Tongue (tissue), 2 donors: ENCODE data around the gene MAPK1. TPM values are rescaled to one million over a fixed set of nuclear protein-coding genes. Genes with fewer than 3 reads are reported as not detected.
"Not testable (repeated sequence)": the region's sequence is repeated elsewhere in the genome, so short reads cannot be mapped to it uniquely, and the experiment has no call there.

Source experiments
- DNase-seq: peaks from one replicate; pipeline ENCODE4 v3.0.0-alpha.2; 2015
- total RNA-seq: library from RNA; depleted of rRNA; stranded (reverse); fragments of >200 nt; gene quantifications from one replicate; pipeline ENCODE4 v1.2.3, GENCODE V29; 2014

The MAPK1 gene
- total RNA-seq, 1 donor from 2014 or later = 88.3 TPM

DNA sequence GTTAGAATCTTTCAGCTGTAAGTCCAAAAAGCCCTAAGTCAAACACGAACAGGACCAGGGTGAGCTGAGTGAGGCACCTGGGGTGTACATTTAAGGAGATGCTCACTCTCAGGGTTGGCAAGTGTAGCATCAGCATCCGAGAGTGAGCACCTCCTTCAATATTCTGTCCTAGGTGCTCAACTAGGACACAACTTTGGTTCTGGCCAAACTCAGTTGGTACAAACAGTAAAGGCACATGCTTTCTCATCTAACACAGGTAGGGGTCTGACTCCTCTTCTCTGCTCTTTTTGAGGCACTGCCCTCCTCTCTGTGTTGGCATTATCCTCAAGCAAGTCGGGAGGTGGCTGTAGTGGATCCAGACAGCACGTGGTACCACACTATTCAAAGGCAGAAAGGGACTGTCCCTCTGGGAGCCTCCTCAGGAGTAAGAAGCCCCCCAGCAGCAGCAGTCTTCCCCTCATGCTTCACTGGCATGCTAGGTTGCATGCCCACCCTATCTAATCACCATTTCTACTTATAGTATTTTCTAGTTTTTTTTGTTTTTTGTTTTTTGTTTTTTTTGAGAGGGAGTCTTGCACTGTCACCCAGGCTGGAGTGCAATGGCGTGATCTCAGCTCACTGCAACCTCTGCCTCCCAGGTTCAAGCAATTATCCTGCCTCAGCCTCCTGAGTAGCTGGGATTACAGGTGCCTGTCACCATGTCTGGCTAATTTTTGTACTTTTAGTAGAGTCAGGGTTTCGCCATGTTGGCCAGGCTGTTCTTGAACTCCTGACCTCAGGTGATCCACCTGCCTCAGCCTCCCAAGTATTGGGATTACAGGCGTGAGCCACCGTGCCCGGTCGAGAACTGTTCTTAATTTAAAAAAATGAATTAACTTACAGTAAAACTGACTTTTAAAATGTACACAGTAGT, 14.7 kb upstream of the MAPK1 start:
- no peak for DNase-seq

DNA sequence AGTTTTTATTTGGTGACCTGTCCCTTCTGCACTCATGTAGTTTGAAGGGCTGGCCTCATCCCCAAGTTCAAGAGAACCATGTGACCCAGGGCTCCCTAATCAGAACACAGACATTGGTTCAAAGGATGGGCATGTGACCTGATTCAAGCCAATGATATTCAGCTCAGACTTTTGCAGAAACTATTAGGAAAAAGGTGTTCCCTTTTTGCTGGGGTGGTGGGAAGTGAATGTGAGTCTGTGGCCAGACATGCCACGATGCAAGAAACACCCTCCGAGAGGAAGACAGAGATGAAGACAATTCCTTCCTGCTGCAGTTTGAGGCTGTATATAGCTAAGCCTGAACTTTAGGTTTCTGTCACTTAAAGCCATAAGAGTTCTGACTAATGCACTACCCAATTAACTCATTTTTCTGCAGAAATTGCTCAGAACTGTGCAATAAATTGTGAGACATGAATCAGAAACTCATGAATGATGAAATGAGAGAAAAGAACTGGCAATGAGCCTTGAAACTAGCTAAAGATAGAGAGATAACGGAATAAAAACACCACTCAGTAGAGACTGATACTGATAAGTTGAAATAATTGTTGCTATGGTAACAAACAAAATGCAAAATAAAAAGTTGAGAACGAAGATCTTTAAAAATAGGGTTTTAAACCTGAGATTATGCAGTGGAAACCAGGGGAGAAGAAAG, 9.2 kb upstream of the MAPK1 start:
- DNase-seq = no peak

DNA sequence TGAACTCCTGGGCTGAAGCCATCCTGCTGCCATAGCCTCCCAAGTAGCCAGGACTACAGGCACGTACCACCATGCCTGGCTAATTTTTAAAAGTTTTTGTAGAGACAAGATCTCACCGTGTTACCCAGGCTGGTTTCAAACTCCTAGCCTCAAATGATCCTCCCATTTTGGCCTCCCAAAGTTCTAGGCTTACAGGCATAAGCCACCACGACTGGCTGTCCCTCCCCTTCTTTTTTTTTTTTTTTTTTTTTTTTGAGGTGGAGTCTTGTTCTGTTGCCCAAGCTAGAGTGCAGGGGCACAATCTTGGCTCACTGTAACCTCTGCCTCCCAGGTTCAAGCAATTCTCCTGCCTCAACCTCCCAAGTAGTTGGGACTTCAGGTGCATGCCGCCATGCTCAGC, 7.5 kb upstream of the MAPK1 start:
- not testable (repeated sequence) for DNase-seq

DNA sequence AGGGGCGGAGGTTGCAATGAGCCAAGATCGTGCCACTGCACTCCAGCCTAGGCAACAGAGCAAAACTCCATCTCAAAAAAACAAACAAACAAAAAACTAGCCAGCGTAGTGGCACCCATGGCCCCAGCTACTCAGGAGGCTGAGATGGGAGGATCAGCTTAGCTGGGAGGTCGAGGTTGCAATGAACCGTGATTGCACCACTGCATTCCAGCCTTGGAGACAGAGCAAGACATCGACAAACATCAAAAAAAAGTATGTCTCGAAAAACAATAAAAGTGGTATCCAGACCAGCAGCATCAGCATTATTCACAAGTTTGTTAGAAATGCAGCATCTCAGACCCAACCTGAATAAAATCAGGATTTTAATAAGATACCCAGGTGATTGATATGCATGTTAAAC, 6.2 kb upstream of the MAPK1 start:
- DNase-seq = no peak

DNA sequence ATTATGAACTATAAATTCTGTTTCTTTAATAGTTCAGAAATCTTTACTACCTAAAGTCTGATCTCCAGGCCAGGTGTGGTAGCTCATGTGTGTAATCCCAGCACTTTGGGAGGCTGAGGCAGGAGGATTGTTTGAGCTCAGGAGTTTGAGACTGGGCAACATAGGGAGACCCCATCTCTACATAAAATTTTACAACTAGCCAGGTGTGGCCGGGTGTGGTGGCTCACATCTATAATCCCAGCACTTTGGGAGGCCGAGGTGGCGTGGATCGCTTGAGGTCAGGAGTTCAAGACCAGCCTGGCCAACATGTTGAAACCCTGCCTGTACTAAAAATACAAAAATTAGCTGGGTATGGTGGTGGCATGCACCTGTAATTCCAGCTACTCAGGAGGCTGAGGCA, 5.3 kb upstream of the MAPK1 start:
- not testable (repeated sequence) for DNase-seq

DNA sequence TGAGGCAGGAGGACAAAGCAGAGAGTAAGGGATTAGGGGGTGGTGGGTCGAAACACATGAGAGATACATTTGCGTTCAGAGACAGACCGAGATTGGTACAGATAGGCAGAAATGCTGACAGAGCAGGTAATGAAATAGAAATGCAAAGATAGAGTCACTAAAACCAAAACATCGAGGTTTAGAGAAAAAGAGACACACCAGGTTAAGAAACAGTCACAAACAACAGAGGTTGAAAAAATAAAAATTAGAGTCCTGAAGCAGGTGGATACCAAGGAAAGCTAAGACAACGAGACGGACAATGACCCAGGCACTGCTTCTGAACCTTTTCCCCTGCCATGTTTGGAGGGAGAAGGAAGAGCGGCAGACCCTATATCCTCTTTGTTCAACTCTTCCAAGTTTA, 1.2 kb upstream of the MAPK1 start:
- no peak for DNase-seq

DNA sequence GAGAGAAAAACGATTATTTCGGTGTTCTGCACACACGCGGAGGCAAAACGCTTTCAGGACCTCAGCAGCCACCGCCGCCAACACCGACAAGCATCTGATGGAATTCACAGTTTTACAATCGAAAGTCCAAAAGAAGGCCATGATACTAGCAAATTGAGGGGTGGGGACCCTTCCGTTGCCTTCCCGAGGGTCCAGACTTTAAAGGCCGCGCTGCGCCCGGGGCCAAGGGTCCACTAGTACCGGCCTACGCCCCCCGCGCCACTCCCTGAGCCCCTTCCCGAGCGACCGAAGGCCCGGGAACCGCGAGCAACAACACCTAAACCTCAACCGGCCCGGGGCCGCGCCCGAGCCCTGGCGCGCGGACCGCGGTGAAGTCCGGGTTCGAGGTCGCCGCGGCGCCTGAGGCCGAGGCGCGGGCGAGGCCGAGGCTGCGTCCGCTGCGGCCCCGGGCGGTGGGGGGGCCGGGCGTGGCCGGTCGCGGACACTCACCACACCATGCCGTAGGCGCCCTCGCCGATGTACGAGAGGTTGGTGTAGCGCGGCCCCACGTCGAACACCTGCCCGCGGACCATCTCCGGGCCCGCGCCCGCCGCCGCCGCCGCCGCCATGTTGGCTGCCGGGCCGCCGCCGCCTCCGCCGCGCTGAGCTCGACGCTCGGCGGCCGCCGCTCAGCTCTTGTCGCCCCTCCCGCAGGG, 465 bp downstream of the MAPK1 start:
- DNase-seq = peak; percentile 49

DNA sequence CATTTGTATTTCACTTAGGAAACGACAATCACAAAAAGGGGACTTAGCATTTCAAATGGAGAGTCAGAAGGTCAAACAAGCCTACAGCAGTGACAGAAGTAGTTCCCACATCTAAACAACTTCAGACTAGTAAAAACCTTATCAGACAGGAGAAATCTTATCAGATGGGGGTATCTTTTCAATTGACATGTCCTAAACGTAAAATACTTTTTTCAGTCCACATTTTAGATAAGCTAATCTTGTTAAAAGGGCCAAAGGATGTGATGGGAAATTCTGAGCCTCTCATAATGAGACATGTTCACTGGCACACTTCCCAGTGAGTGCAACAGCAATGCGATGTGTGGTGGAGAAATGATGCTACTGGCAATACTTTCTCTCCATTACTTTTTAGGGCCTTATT, 2.4 kb downstream of the MAPK1 start:
- DNase-seq = peak; percentile 68

DNA sequence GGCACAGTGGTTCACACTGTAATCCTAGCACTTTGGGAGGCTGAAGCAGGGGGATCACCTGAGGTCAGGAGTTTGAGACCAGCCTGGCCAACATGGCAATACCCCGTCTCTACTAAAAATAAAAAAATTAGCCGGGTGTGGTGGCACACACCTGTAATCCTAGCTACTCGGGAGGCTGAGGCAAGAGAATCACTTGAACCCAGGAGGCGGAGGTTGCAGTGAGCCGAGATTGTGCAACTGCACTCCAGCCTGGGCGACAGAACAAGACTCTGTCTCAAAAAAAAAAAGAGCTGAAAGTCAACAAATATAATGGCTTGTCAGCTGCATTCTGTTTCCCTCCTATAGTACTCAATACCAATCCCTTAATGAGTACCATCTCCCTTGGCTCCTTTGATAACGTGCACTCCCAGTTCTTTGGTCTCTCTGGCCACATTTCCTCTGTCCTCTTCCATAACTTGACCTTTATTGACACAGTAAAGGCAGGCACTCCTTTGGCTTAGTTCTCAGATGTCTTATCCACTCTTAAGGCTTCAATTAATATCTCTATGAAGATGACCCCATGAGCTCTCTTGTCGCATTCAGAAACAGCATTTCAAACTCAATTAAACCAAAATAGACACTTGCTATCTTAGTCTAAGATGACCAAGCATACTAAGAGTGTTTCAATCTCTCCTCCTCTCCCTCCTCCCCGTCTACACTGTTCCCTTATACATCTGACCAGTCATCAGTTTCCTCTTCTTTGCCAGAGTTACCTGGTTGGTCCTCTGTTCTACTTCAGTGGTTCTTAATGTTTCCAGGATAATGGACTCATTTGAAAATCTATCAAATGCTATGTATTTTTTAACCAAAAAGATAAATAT, 4.8 kb downstream of the MAPK1 start:
- DNase-seq = no peak

DNA sequence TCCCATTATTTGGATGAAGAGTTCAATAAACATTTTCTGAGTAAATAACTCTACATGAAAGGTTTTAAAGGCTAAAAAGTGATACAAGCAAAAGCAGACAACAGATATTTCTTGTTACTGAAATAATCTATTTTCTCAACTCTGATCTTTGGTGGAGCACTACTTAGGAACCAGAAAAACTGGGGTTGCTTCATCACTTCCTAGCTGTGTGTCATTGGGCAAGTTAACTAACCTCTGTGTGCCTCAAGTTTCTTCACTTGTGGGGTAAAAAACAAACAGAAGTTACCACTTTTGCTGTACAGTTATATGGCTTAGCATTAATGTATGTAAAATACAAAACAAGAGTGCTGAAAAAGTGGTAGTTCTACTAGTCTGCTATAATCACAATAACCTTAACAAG, 5.6 kb downstream of the MAPK1 start:
- DNase-seq = no peak

DNA sequence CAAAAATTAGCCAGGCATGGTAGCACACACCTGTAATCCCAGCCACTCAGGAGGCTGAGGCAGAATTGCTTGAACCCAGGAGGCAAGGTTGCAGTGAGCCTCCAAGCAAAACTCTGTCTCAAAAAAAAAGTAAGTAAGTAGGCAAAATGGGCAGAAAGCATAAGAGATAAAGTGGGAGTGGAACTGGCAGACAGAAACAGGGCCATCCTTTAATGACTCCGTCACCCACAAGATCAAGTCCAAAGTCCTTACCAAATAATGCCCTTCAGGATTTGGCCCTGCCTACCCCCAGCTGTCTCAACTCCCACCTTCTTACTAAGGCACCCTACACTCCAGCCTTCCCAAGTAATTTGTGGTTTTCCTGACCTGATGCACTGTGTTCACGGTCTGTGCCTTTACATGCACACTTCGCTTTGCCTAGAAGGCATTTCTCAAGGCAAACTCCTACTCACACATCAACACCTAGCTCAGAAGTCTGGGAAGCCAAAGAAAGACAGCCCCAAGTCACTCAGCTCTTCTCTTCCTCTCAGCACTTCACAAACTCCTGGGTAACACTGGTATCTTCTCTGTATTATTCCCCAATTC, 6.1 kb downstream of the MAPK1 start:
- no peak for DNase-seq

DNA sequence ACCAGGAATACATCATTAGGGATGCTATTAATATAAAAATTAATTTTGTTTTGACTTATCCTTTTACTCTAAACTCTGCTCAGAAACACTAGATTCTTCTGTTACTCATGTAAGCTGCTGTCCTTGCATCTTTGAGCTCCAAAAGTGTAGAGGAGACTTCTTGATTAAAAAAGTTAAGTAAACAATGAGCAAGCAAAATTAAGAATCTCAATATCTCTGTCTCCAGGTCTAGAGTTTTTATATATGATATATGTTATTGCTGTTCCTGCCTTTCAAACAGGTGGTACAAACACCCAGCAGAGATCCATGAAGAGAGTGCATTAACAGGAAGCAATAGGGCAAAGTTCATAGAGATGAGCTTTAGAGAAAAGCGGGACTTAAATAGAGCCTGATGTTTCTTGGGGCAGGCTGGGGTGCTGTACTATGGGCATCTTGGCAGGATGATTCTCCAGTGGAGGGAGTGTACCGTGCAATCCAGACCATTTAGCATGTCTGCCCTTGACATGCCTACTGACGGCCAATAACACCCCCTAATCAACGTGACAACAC, 6.9 kb downstream of the MAPK1 start:
- no peak for DNase-seq

DNA sequence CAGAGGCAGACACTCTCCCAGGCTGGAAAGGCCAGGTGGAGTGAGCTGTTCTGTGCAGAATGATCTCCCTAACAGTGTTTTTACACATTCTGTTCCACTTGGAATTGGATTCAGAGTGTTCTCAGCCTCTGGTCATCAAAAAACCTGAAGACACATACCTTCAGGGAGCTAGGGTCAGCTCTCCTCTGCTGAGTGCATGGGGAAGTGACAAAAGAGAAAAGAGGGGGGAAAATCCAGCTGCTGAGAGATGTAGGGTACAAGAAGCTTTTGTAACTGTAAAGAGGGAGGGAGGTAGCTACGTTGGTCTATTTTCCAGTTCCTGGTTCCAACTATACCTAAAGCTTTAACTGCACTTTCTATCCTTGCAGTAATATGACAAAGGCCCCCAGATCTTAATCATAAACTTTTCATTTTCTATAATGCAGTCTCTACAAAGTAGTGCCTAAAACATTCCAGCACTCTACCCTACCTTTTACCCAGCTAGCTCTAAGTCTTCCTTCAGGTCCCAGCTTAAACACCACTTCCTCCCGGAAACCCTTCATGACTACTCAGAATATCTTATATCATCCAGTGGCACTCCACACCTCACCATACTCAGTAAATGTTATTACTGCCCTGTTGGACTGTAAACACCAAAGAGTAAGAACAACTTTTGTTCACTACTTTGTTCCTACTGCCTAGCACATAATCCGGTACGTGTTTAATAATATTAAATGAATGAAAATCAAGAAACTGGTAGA, 9.2 kb downstream of the MAPK1 start:
- no peak for DNase-seq

DNA sequence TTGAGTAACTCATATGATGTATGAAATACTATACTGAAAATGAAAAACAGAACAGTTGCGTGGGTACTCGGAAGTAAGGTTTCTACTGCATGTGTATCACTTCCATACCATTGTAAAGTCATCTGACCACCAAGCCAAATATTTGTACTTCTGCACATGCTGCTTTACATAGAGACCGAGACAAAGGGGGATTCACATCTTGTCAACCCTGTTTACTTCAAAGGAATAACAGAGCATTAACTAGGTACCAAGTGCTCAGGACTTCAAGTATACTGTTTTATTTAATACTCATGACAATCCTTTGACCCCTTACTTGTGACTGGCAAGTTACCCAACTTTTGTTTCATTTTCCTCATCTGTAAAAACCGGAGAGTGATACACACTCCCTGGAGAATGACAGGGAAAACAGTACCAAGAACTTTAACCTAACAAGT, 9.9 kb downstream of the MAPK1 start:
- no peak for DNase-seq

DNA sequence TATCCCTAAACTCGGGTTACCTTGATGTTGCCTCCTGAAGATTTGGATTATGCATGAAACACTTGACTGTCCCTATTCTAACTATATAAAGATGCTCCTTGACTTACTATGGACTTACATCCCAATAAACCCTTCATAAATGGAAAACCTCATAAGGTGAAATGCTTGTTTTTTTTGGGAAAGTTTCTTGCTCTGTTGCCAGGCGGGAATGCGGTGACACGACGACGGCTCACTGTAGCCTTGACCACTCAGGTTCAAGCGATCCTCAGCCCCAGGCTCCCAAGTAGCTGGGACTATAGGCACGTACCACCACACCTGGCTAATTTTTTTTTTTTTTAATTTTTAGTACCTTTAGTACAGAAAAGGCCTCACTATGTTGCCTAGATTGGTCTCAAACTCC, 10.6 kb downstream of the MAPK1 start:
- no peak for DNase-seq

DNA sequence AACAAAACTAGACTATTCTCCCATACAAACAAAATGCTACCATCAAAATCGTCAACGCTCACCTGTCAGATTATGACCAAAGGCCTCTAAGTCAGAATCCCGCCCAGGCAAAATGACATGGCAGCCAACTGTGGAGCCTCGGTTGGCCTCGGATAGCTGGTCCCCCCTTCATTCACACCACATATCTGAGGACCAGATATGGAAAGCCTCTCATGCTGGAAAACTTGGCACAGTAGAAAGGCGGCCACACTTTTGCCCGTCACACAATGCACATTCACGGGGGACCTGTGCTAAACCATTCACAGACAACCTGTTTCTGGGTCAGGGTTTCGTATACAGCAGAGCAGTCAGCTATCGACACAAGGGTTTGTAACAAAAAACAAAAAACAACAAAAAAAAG, 11.2 kb downstream of the MAPK1 start:
- no peak for DNase-seq

DNA sequence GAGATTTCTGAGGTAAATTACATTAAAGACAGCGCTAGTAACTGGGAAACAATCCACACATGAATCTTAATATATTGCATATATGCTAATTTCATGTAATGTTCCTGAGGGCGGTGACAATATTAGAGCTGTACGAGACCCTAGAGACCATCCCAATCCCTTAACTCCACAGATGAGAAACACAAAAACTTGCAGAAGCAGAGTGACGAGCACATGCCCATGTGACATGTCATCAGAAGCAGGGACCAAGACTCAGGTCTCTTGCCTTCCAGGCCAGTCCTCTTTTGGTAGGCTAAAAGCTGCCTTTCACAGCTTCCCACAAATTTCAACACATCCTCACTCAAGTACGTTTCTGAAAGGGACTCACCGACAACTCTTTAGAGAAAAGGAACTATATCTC, 11.8 kb downstream of the MAPK1 start:
- DNase-seq = no peak

DNA sequence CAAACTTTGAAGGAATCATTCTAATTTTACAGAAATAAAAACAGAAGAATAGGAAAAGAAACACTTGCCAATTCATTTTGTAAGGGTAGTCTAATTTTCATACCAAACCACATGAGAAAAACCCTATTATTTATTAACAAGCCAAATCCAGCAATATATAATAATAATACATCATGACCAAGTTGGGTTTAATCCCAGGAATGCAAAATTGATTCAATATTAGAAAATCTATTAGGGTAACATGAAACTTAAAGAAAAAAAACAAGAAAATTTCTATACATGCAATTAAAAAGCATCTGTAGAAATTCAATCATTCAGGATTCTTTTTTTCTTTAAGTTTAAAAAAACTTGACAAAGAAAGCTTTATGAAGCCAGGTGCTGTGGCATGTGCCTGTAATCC, 16.8 kb downstream of the MAPK1 start:
- no peak for DNase-seq

DNA sequence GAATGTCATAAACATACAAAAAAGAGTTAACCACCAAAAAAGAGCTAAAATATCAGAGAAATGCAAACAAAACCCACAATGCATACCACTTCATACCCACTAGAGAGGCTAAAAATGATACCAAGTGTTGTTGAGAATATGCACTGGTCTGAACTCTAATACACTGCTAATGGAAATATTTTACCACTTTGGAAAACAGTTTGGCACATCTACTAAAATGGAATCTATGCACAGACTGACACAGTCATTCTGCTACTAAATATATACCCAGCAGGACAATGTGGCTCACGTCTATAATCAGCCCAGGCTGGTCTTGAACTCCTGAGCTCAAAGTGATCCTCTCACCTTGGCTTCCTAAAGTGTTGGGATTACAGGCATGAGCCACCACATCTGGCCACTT, 18.0 kb downstream of the MAPK1 start:
- DNase-seq = no peak

DNA sequence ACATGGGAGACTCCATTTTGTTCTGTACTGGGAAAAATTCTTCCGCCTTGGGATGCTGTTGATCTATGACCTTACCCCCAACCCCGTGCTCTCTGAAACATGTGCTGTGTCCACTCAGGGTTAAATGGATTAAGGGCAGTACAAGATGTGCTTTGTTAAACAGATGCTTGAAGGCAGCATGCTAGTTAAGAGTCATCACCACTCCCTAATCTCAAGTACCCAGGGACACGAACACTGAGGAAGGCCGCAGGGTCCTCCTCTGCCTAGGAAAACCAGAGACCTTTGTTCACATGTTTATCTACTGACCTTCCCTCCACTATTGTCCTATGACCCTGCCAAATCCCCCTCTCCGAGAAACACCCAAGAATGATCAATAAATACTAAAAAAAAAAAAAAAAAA, 19.4 kb downstream of the MAPK1 start:
- not testable (repeated sequence) for DNase-seq
